ENCODE data around the gene UVRAG.

GRCh38 chr11:75766443-75767227, 48.4 kb upstream of the UVRAG start:
- no peak for TF ChIP-seq EP300 (IDR thresholded peaks at IDR 0.05)
- no peak for TF ChIP-seq POLR2A (IDR thresholded peaks at IDR 0.05)
- TF ChIP-seq CTCF (IDR thresholded peaks at IDR 0.05): no peak

All from ovary (tissue), 3 donors.